SJSA1 (cell line): ENCODE measurements around the gene HS6ST1. TPM values are rescaled to one million over a fixed set of nuclear protein-coding genes. Genes with fewer than 3 reads are reported as not detected.
"Not testable (repeated sequence)": the region's sequence is repeated elsewhere in the genome, so short reads cannot be mapped to it uniquely, and the experiment has no call there.

Experiments used
- DNase-seq, 2 experiments: peaks; one replicate each; pipeline ENCODE4 v3.0.0-alpha.2; 2015 to 2020; ENCODE audit warnings: low spot score in 2 of 2, low read depth in 1 of 2
- H3K27ac ChIP-seq: fragments of 250-450 bp; sonication (Bioruptor Pico); 2 replicates; pipeline ENCODE4 v1.5.1; 2020; ENCODE audit warnings: mild to moderate bottlenecking, moderate library complexity
- H3K27me3 ChIP-seq: fragments of 250-450 bp; sonication (Bioruptor Pico); replicated peaks from 2 replicates; pipeline ENCODE4 v1.5.1; 2020; ENCODE audit warnings: mild to moderate bottlenecking, moderate library complexity
- H3K36me3 ChIP-seq: fragments of 250-450 bp; sonication (Bioruptor Pico); 2 replicates; pipeline ENCODE4 v1.5.1; 2020; ENCODE audit warnings: mild to moderate bottlenecking
- H3K4me1 ChIP-seq: fragments of 250-450 bp; sonication (Bioruptor Pico); replicated peaks from 2 replicates; pipeline ENCODE4 v1.6.1; 2021; ENCODE audit warnings: mild to moderate bottlenecking
- H3K4me3 ChIP-seq: fragments of 250-450 bp; sonication (Bioruptor Pico); 2 replicates; pipeline ENCODE4 v1.5.1; 2020; ENCODE audit warnings: mild to moderate bottlenecking
- H3K9me3 ChIP-seq: fragments of 250-450 bp; sonication (Bioruptor Pico); replicated peaks from 2 replicates; pipeline ENCODE4 v1.5.1; 2020; ENCODE audit warnings: mild to moderate bottlenecking
- total RNA-seq: library from RNA; depleted of rRNA; stranded (reverse); fragments of >200 nt; shearing (Covaris generic); gene quantifications from 2 replicates; pipeline ENCODE4 v1.2.3, GENCODE V29; 2014

HS6ST1 gene
- total RNA-seq, 1 experiment from 2014 or later = 160 TPM

DNA sequence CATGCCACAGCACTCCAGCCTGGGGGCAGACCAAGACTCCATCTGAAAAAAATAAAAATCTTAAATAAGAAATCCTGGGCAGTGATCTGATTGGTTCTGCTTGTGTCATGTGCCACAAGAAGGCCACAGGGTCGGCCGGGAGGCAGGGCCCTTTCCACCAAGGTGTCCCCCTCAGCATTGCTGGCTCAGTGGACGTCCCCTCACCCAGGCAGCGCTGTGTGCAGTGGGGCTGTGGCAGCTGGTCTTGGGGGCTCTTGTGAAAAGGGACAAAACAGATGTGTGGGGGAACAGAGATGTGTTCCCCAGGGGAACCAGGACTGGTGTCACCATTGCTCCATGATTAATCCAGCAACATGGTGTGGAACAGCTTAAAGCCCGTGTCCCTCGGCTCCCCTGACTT is 60.5 kb downstream of the HS6ST1 start:
- Histone ChIP-seq H3K4me3 (no peak overlapping the region), H3K27me3 (no peaks in the 10 kb centered on the region), H3K9me3 (no peaks in the 10 kb centered on the region), H3K27ac (no peak overlapping the region), H3K4me1 (peaks cover 22% of the 10 kb centered on the region), H3K36me3 (peaks cover 15% of the 10 kb centered on the region)
- peak in 1 of 2 experiments; percentile 27 for DNase-seq

DNA sequence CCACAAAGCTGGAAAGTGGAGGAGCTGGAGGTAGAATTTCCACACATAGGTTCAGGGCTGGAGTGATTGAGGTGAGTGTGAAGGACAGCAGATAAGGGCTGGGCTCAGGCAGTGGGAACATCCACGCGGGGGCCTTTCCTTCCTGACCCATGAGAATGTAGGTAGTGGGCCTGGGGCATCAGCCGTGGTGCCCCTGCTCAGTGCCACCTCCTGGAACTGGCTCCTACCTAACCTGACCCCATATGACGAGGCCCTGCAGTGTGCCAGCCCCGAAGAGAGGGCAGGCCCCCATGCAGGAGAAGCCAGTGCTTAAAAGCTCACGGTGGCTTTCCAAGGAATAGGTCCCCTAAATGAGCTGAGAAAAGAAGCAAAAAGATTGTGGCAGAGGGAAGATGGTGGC is 66.2 kb downstream of the HS6ST1 start:
- Histone ChIP-seq H3K4me1 (no peaks in the 10 kb centered on the region), H3K27me3 (no peaks in the 10 kb centered on the region), H3K27ac (no peak overlapping the region), H3K36me3 (no peaks in the 10 kb centered on the region), H3K4me3 (no peak overlapping the region), H3K9me3 (no peaks in the 10 kb centered on the region)
- DNase-seq = peak in 1 of 2 experiments; percentile 17

DNA sequence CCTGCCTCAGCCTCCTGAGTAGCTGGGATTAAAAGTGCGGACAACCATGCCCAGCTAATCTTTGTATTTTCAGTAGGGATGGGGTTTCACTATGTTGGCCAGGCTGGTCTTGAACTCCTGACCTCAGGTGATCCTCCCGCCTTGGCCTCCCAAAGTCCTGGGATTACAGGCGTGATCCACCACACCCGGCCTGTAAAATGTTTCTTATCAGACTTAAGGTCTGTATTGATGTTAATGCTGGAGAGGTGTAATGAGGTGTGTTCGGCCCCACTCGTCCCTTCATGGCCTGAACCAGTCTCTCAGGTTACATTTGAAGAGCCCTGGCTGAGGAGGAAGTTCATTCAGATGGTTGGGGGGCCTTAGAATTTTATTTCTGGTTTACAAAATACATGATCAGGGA is 66.6 kb downstream of the HS6ST1 start:
- not testable (repeated sequence) for H3K27ac ChIP-seq, H3K36me3 ChIP-seq, DNase-seq

DNA sequence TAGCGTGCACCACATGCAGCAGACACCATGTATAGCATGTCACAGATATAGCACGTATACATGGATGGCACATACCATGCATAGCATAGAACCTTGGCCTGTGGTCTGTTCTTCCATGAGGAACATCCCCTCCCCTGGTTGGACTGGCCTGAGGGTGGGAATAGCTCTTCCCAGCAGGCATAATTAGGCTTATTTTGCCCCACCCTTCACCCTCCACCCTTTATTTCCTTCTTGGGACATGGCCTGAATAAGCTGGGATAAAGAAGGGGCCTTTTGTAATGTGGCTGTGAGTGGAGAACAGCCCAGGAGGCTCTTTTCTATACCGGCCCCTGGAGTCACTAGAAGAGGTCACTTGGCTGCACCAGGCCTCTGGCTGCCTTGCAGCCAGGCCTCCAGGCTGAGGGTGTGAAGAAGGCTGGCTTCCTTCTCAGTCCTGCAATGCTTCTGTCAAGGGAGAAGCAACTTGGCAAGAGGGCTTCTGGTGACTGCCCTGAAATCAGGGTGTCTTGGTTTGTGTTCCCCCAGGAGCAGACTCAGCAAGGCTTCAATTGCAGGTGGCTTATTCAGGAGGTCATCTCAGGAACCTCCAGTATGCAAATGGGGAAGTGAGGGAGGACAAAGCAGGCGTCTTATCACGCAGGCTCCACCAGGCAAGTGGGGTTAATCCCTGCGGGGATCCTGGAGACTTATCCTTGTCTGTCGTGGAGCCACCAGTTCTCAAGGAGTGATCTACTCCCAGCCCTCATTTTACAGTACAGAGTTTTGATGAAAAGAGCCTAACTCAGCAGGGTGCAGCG is 68.2 kb downstream of the HS6ST1 start:
- Histone ChIP-seq H3K27me3 (no peaks in the 10 kb centered on the region), H3K4me1 (no peaks in the 10 kb centered on the region), H3K27ac (no peak overlapping the region), H3K9me3 (no peaks in the 10 kb centered on the region), H3K36me3 (no peaks in the 10 kb centered on the region), H3K4me3 (no peak overlapping the region)
- DNase-seq = peak in 1 of 2 experiments; percentile 26

More for the DNA sequence above, 66.6 kb downstream of the HS6ST1 start:
- H3K4me3 ChIP-seq, H3K27me3 ChIP-seq, H3K4me1 ChIP-seq, H3K9me3 ChIP-seq: not testable (repeated sequence)

DNA sequence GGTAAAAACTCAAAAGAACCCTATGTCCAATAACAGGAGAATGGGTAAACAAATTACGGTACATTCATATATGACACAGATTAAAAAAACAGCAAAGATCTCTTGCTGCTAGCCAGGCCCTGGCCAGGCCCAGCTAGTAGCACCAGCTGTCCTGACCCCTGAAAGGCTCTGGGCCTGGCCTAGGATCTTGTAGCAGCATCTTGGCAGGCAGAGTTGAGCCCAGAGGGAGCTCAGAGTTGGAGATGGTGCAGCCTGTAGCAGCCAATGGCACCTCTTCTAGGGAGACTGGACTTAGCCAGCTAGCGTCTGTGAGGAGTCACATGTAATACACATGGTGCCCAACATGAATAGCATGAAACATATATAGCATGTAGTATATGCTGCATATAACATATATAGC is 69.1 kb downstream of the HS6ST1 start:
- H3K9me3 ChIP-seq = no peaks in the 10 kb centered on the region
- H3K36me3 ChIP-seq = no peaks in the 10 kb centered on the region
- DNase-seq = no peak
- H3K27ac ChIP-seq = no peak overlapping the region
- no peaks in the 10 kb centered on the region for H3K4me1 ChIP-seq
- no peak overlapping the region for H3K4me3 ChIP-seq
- no peaks in the 10 kb centered on the region for H3K27me3 ChIP-seq

DNA sequence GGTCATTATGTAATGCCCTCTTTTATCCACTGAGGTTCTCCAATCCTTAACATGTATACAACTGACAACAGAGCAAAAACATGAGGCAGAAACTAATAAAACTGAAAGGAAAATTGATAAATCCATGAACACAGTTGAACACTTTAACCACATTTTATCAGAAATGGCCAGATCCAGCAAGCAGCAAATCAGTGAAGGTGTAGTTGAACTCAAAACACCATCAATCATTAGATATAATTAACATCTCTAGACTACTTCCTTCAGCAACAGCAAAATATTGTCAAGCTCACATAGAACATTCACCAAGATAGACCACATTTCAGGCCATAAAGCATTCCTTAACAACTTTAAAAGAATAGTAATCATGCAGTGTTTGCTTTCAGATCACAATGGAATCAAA is 72.9 kb downstream of the HS6ST1 start:
- Histone ChIP-seq H3K36me3 (no peaks in the 10 kb centered on the region), H3K27ac (no peak overlapping the region), H3K9me3 (no peaks in the 10 kb centered on the region), H3K4me3 (no peak overlapping the region), H3K27me3 (no peaks in the 10 kb centered on the region), H3K4me1 (no peaks in the 10 kb centered on the region)
- no peak for DNase-seq

DNA sequence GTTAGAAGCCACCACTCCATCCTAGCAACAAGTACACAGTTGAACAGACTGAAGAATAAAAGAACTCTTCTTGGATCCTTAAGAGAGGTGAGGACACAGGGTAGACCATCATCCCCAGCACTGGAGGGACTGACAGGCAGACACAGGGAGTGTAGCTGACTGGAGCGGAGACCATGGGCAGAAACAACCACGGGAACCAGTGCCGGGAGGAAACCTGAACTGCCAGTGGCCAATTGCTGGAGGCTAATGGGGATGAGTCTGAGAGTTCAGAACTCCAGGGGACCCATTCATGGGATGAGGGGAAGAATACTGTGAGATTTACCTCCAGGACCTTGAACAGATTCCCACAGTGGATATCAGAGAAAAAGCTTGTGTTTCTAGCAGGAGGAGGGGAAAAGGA is 76.8 kb downstream of the HS6ST1 start:
- H3K27ac ChIP-seq = no peak overlapping the region
- DNase-seq = no peak
- peaks cover 5% of the 10 kb centered on the region for H3K4me1 ChIP-seq
- no peak overlapping the region for H3K4me3 ChIP-seq
- no peaks in the 10 kb centered on the region for H3K27me3 ChIP-seq
- no peaks in the 10 kb centered on the region for H3K9me3 ChIP-seq
- no peaks in the 10 kb centered on the region for H3K36me3 ChIP-seq

DNA sequence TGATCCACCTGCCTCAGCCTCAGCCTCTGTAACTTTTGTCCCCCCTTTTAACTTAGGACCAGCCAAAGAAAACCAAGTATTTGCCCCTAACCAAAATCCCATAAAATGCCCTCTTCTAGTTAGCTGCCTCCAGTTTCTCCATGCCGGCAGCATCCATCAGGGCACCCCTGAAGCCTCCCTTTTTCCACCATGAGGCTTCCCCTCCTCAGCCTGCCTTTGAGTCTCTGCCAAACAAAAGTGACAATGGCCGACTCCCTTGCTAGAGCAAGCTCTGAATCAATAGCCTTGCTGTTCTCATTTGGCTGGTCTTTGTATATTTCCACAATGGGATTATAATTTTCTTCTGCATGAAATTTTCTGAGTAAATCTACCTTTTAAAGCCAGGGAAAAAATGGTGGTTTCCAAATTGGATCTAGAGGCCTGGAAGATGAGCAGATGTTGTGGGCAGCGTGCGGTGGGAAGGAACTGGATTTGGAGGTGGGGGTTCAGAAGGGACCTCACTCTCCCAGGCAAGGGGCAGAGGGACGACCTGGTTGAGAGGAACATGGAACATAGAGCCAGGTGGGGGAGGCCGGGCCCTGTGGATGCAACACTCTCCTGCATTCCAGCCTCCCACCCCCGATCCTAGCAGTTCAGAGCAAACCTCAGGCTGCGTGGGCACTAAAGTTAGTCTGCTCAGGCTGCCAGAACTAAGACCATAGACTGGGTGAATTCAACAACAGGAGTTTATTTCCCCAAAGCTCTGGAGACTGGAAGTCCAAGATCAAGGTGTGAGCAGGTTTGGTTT is 80.6 kb downstream of the HS6ST1 start:
- H3K9me3 ChIP-seq = no peaks in the 10 kb centered on the region
- H3K27ac ChIP-seq = no peak overlapping the region
- peak in 1 of 2 experiments; percentile 32 for DNase-seq
- H3K36me3 ChIP-seq = no peaks in the 10 kb centered on the region
- peaks cover 21% of the 10 kb centered on the region for H3K4me1 ChIP-seq
- H3K27me3 ChIP-seq = no peaks in the 10 kb centered on the region
- no peak overlapping the region for H3K4me3 ChIP-seq

DNA sequence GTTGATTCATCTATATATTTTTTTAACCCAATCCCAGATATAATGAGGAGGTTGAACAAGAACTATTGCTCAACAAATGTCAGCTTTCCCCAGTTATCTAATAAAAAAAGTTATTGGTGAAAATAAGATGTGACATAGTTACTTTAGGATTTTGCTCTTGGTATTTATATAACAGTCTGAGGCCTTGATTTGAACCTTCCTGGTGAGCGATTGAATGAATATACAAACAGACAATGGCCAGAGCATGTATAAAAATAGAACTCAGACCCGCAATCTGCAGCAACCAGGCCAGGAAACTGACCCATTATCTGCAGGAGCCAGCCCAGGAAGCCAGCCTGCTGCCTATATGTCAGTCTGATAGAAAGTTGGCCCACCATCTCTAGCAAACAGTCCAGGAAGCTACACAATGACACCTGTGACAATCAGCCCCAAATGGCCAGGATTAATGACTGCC is 81.6 kb downstream of the HS6ST1 start:
- H3K36me3 ChIP-seq = no peaks in the 10 kb centered on the region
- H3K4me1 ChIP-seq = peaks cover 26% of the 10 kb centered on the region
- DNase-seq = peak in 1 of 2 experiments; percentile 15

DNA sequence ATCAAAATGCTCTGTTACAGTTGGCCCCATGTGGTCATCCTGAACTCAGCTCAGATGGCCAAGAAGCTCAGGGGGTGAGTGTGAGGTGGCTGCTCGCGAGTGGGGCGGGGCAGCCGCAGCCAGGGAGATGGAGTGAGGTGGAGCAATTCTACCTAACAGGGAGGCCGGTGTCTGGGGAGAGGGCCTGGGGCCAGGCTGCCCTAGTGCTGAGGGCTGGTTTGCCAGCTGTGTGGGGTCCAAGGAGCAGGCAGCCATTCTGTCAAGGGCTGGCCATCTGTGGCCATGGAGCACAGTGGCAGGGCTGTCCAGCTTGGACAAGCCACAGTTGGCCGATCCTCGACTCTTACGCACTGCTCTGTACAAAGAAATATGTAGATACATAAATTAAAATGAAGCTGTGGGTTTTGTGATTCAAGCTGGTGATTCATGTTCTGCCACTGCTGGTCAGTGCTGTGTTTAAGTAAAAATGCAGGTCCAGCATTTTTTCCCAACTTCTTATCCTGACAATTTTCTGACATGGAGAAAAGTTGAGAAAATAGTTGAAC is 82.1 kb downstream of the HS6ST1 start:
- H3K9me3 ChIP-seq = no peaks in the 10 kb centered on the region
- H3K36me3 ChIP-seq = no peaks in the 10 kb centered on the region
- DNase-seq = no peak
- 0 out of 2 replicates have a peak, but pooled peaks cover 6% of the 10 kb centered on the region for H3K27me3 ChIP-seq
- H3K4me1 ChIP-seq = peaks cover 26% of the 10 kb centered on the region
- H3K27ac ChIP-seq = no peak overlapping the region
- no peak overlapping the region for H3K4me3 ChIP-seq

More for the DNA sequence above, 81.6 kb downstream of the HS6ST1 start:
- no peak overlapping the region for H3K4me3 ChIP-seq
- H3K27ac ChIP-seq = no peak overlapping the region
- H3K9me3 ChIP-seq = no peaks in the 10 kb centered on the region
- 0 out of 2 replicates have a peak, but pooled peaks cover 6% of the 10 kb centered on the region for H3K27me3 ChIP-seq

DNA sequence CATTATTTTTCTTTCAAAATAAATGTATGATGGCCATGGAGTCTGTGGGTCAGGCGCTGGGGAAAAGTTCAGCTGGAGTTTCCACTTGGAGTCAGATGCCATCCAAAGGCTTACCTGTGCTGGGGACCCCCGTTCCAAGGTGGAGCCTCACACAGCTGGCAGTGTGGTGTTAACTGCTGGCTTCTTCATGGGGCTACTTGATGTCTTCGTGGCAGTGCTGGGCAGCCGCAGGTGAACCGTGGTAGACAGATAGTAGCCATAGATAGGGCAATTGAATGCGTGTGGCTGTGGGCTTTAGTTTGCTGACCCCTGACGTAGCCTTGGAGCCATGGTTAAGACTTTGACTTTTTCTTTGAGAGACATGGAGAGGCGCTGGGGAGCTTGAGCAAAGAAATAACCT is 83.1 kb downstream of the HS6ST1 start:
- Histone ChIP-seq H3K27ac (no peak overlapping the region), H3K4me1 (peaks cover 26% of the 10 kb centered on the region), H3K4me3 (no peak overlapping the region), H3K9me3 (no peaks in the 10 kb centered on the region), H3K36me3 (no peaks in the 10 kb centered on the region), H3K27me3 (0 out of 2 replicates have a peak, but pooled peaks cover 6% of the 10 kb centered on the region)
- DNase-seq = peak in 1 of 2 experiments; percentile 20

DNA sequence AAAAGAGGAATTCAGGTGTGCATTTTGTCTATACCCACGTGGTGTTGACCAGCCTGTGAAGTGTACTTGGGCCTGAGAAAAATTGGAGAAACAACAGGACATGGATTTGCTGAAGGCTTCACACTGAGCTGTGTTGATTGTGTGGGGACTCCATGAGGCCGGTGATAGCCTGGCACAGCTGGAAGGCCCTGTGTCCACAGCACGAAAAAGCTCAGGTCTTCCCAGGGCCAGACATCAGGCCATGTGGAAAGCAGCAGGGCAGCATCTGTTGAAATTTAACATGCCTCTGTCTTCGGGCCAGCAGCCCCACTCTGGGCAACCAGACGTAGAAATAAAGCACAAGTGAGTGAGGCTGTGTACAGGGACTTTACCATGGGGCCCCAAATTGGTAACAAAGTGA is 84.1 kb downstream of the HS6ST1 start:
- Histone ChIP-seq H3K4me1 (peaks cover 26% of the 10 kb centered on the region), H3K9me3 (no peaks in the 10 kb centered on the region), H3K36me3 (no peaks in the 10 kb centered on the region), H3K4me3 (no peak overlapping the region), H3K27me3 (0 out of 2 replicates have a peak, but pooled peaks cover 6% of the 10 kb centered on the region), H3K27ac (no peak overlapping the region)
- DNase-seq = no peak

DNA sequence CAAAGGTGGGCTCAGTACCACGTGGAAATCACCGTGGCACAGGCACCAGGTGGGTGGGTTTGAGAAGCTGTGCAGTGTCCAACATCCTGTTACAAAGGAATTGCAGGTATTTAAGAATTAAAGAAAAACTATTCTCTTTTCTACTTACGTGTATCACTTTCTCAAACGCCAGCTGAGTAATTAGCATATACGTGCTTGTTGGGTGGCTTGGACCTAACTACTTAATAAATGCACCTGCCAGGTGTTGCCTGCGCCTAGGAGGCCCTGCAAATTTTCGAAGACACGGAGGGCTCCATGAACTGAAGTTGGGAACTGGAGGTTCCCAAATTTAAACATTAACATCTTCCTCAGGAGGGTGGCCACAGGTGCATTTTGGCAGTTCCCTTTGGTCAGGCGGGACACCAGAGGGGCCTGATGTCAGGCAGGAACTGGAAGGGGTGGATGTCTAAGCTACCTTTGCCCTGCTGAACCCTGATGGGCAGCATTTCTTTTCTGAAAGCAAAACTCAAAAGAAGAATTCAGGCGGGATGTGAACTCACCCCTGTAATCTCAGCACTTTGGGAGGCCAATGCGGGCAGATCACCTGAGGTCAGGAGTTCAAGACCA is 84.8 kb downstream of the HS6ST1 start:
- Histone ChIP-seq H3K36me3 (no peaks in the 10 kb centered on the region), H3K4me1 (peaks cover 27% of the 10 kb centered on the region), H3K4me3 (peak overlapping the region; percentile 45), H3K27me3 (0 out of 2 replicates have a peak, but pooled peaks cover 6% of the 10 kb centered on the region), H3K27ac (no peak overlapping the region), H3K9me3 (no peaks in the 10 kb centered on the region)
- DNase-seq = no peak
